LNCAP (cell line): Measurements from ENCODE around the gene C5orf24.

Experiments used
- TF ChIP-seq, protein P1 (sequence below): fragments of 450-650 bp; IDR thresholded peaks from 2 replicates; pipeline ENCODE4 v1.5.1; 2017; ENCODE audit warnings: mild to moderate bottlenecking

Gene C5orf24

DNA sequence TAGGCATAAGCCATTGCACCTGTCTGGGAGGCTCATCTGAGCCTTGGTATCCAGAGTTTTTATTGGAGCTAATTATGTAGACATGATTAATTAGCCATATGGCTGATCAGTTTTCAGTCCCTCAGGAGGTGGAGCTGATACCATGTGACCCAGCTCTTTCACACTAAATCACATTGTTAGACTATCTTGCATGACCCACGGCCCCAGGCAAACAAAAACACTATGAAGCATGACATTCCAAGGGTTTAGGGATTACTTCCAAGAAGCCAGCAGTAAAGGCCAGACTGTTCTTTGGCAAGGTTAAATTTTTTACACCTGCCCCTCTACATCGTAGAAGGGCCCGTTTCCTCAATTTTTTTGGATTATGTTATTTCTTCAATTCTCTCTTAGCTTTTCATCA, 5.0 kb upstream of the C5orf24 start:
- TF ChIP-seq, protein P1, sequence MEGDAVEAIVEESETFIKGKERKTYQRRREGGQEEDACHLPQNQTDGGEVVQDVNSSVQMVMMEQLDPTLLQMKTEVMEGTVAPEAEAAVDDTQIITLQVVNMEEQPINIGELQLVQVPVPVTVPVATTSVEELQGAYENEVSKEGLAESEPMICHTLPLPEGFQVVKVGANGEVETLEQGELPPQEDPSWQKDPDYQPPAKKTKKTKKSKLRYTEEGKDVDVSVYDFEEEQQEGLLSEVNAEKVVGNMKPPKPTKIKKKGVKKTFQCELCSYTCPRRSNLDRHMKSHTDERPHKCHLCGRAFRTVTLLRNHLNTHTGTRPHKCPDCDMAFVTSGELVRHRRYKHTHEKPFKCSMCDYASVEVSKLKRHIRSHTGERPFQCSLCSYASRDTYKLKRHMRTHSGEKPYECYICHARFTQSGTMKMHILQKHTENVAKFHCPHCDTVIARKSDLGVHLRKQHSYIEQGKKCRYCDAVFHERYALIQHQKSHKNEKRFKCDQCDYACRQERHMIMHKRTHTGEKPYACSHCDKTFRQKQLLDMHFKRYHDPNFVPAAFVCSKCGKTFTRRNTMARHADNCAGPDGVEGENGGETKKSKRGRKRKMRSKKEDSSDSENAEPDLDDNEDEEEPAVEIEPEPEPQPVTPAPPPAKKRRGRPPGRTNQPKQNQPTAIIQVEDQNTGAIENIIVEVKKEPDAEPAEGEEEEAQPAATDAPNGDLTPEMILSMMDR = no peak

DNA sequence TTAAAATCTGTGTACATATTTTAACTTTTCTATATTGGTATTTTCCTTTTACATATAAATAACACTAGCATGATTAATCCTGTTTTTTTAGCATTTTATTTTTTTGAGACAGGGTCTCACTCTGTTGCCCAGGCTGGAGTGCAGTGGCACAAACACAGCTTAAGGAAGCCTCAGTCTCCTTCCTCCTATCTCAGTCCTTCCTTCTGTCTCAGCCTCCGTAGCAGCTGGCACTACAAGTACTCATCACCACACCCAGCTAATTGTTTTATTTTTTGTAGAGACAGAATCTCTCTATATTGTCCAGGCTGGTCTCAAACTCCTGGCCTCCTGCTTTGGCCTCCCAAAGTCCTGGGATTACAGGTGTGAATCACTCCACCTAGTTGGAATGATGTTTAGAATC, 1.5 kb upstream of the C5orf24 start:
- TF ChIP-seq, protein P1 = no peak

GRCh38 chr5:134845335-134845851, 375 bp upstream of the C5orf24 start:
- TF ChIP-seq, protein P1 = no peak

GRCh38 chr5:134846641-134846960, 833 bp downstream of the C5orf24 start:
- TF ChIP-seq, protein P1 = no peak

GRCh38 chr5:134851307-134851923, 5.6 kb downstream of the C5orf24 start:
- TF ChIP-seq, protein P1 = peak; percentile 75

GRCh38 chr5:134857401-134857800, 11.6 kb downstream of the C5orf24 start:
- TF ChIP-seq, protein P1 = no peak

DNA sequence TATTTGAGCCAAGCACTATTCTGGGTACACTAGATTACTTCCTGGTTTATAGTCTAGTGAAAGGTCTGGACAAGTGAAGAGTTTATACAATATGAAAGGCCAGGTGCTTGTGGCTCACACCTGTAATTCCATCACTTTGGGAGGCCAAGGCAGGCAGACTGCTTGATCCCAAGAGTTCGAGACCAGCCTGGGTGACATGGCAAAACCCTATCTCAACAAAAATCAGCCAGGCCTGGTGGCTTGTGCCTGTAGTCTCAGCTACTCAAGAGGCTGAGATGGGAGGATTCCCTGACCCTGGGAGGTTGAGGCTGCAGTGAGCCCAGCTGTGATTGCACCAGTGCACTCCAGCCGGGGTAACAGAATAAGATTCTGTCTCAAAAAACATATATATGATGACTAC, 18.9 kb downstream of the C5orf24 start:
- TF ChIP-seq, protein P1 = no peak

GRCh38 chr5:134873494-134873893, 27.7 kb downstream of the C5orf24 start:
- TF ChIP-seq, protein P1 = no peak
